Activated CD8-positive, alpha-beta memory T cell treated with anti-CD3 and anti-CD28 coated beads, Interleukin-2, amount 50 U/mL, for 1 hour (primary cell): ENCODE results near the gene CCZ1B.
"Not testable (repeated sequence)": the region's sequence is repeated elsewhere in the genome, so short reads cannot be mapped to it uniquely, and the experiment has no call there.

Experiments used
- DNase-seq: peaks from one replicate; pipeline ENCODE4 v3.0.0-alpha.2; 2020; ENCODE audit errors: extremely low read depth

Gene CCZ1B

DNA sequence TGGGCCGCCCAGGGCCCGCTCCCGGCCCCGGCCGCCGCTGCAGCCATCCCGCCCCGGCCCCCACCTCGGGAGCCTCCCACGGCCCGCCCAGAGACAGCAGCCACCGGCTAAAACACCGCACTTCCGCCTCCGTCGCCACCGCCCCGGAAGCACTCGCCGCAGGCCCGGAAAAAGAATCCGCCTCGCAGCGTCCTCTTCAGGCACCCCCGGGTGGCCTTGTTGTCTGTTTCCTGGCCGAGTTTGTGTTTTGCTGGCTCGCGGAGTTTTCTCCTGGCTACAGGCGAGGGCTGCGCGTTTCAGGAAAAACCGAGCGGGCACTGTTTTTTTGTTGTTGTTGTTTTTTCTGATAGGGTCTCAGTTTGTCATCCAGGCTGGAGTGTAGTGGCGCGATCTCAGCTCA lies at the start of gene CCZ1B:
CCZ1B (minus strand) TSS at position 125 of the 400 bp plus-strand sequence; CDS start at position 47, 78 bp downstream.
- DNase-seq = peak; percentile 38

DNA sequence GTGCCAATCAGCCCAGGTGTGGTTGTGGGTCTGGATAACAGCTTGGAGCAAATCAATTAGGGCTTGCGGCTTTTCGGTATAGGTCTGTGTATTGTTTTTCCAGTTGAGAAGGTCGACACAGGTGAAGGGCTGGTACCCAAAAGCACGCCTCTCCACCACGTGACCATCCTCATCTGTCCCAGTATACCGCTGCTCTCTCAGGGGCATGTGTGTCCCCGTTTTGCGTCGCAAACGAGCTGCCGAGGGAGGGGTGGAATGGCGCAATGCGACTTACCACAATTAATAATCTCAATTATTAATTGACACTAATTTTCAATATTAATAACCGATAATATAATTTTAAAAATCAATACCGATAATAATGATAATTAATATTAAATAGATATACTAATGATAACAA lies 48.9 kb upstream of the CCZ1B start:
- DNase-seq = not testable (repeated sequence)

GRCh38 chr7:6872246-6872945 lies 46.3 kb upstream of the CCZ1B start:
- DNase-seq = not testable (repeated sequence)

DNA sequence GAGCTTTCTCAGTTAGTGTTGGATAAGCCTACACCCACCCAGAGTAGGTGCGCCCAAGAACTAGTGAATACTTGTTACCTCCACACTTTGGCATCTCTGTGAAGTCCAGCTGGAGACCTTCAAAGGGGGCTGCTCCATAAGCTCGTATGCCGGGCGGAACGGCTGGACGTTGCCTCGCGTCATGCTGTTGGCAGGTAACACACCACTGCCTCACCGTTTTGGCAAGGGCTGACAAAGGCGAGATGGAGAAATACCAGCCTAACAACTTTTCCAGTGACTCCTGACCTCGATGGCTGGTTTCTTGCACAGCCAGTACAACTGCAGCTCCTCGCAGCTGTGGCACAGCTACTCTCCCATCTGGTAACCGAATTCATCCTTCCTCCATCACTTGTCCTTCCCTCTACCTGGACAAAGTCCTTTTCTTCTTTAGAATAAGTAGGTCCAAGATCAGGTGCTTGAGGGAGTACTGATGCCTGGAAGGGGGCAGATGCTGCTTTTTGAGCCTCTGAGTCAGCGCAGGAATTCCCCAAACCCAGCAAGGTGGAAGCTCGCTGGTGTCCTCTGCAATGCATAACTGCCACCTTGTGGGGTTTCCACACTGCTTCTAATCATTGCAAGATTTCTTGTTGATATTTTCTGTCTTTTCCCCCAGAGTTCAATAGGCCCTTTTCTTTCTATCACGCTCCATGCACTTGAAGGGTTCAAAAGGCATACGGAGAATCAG lies 45.5 kb upstream of the CCZ1B start:
- not testable (repeated sequence) for DNase-seq

DNA sequence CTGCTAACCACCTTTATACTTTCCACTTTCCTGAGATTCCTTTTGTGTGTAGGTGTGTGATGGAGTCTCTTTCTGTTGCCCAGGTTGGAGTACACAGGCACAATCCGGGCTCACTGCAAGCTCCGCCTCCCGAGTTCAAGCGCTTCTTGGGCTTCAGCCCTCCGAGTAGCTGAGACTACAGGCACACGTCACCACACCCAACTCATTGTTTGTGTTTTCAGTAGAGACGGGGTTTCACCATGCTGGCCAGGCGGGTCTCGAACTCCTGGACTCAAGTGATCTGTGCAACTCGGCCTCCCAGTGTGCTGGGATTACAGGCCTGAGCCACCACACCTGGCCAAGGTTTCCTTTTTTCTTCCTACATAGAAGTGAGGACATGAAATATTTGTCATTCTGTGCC lies 38.7 kb upstream of the CCZ1B start:
- not testable (repeated sequence) for DNase-seq

GRCh38 chr7:6864188-6864587 lies 38.1 kb upstream of the CCZ1B start:
- not testable (repeated sequence) for DNase-seq

DNA sequence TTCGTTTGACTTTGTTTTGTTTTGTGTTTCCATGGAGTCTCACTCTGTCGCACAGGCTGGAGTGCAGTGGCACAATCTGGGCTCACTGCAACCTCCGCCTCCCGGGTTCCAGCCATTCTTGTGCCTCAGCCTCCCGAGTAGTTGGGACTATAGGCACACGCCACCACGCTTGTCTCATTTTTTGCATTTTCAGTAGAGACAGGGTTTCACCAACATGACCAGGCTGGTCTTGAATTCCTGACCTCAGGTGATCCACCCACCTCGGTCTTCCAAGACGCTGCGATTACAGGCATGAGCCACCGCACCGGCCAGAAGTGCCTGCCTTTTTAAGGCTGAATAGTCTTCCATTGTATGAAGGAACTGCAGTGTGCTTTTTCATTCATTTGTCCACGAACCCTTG lies 36.8 kb upstream of the CCZ1B start:
- not testable (repeated sequence) for DNase-seq

- peak; percentile 36 for DNase-seq
These were observed 31.7 kb upstream of the CCZ1B start for GRCh38 chr7:6857721-6858314.

GRCh38 chr7:6855563-6856131 lies 29.6 kb upstream of the CCZ1B start:
- not testable (repeated sequence) for DNase-seq

DNA sequence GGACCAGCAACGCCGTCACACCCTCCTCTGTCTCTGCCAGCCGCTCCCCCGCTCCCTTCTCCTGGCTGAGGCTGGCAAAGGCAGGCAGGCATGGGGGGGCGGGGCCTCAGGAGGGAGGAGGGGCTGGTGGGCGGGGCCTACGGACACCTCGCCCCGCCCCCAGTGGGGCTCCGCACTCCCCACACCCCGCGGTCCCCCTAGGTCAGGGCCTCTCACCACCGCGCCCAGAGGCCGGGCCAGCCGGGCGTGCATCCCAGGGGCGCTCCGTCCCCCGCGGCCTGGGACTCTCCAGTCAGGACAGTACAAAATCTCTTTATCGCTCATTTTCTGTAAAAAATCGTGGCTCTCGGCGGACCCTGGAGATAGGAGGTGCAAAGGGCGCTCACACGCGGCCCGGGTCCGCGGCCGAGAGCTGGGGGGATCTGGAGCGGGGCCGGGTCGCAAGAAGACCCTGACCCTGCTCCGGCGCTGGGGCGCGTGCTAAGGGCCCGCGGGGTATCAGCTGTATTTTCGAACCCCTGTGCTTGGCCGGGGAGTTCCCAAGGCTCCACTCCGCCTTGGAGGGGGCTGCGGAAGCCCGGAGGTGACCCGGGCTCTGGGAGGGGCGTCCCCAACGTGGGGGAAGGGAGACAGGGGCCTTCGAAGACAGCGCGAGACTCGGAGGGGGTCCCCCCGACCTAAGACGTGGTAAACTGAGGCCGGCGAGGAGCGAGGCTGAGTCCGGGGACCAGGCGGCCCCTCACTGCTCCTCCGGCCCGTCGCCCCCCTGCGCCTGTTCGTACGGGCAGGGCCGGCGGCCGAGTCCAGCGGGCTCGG lies 28.9 kb upstream of the CCZ1B start:
- DNase-seq = not testable (repeated sequence)

- DNase-seq = not testable (repeated sequence)
These were observed 27.6 kb upstream of the CCZ1B start for GRCh38 chr7:6853681-6854080.

DNA sequence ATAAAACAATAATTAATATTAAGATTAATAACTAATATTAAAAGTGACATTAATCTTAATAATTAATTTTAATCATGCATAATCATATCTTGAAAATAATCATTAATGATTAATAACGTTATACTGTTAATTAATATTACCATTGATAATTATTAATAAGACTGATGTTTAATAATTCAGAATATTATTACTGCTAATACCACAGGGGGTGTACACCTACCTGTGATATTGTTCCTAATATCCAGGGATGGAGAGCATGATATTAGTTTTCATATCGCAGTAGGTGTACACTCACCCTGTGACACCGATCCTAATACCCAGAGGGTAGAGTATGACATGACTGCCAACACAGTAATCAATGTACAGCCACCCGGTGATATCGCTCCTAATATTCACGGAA lies 23.1 kb upstream of the CCZ1B start:
- DNase-seq = not testable (repeated sequence)

DNA sequence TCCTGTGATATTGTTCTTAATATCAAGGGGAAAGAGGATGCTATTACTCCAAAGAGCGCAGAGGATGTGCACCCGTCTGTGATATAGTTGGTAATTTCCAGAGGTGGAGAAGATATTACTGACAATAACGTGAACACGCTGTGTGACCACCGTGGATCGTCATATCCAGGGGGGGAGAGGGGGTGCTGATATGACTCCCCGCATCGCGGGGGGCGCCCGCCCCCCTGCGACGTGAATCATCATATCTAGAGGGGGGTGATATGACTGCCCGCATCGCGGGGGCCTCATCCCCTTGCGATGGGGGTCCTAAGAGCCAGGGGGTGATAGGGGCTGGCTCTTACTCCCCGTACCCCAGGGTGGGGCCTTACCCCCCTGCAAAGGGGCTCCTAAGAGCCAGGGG lies 21.7 kb upstream of the CCZ1B start:
- DNase-seq = not testable (repeated sequence)

- not testable (repeated sequence) for DNase-seq
These were observed 19.9 kb upstream of the CCZ1B start for GRCh38 chr7:6845971-6846449.

DNA sequence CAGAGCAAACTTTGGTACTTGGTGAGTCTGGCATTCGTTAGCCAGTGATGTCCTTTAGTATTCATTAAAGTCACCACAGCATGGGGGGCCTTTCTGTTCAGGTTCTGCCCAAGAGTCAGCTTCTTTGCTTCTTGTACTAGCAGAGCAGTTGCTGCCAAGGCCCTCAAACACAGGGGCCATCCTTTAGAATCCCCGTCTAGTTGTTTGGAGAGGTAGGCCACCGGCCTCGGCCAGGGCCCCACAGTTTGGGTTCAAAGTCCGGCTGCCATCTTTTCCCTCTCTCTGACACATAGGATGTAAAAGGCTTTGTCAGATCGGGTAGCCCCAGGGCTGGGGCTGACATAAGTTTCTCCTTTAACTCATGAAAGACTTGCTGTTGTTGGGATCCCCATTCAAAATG lies 17.6 kb upstream of the CCZ1B start:
- DNase-seq = not testable (repeated sequence)

DNA sequence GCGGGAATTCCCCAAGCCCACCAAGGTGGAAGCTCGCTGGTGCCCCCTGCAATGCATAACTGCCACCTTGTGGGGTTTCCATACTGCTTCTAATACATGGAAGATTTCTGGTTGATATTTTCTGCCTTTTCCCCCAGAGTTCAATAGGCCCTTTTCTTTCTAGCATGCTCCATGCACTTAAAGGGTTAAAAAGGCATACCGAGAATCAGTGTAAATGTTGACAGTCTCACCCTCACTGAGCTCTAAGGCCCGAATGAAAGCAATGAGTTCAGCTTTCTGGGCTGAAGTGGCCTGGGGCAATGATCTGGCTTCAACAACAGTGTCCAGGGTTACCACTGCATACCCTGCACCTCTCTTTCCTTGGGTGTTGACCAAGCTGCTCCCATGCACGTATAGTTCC lies 17.0 kb upstream of the CCZ1B start:
- not testable (repeated sequence) for DNase-seq

DNA sequence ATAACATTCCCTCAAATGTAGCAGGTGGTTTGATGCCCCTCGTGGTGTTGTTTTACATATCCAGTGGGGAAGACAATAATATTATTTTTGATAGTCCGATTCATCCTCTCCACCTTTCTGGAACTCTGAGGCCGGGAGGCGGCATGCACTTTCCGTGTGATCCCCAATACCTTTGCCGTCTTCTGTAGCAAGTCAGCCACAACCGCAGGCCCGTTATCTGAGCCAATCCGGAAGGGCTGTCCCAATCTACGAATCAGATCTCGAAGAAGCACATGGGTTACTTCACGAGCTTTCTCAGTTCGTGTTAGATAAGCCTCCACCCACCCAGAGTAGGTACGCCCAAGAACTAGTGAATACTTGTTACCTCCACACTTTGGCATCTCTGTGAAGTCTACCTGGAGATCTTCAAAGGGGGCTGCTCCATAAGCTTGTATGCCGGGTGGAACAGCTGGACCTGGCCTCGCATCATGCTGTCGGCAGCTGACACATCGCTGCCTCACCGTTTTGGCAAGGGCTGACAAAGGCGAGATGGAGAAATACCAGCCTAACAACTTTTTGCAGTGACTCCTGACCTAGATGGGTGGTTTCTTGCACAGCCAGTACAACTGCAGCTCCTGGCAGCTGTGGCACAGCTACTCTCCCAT lies 16.3 kb upstream of the CCZ1B start:
- DNase-seq = not testable (repeated sequence)

DNA sequence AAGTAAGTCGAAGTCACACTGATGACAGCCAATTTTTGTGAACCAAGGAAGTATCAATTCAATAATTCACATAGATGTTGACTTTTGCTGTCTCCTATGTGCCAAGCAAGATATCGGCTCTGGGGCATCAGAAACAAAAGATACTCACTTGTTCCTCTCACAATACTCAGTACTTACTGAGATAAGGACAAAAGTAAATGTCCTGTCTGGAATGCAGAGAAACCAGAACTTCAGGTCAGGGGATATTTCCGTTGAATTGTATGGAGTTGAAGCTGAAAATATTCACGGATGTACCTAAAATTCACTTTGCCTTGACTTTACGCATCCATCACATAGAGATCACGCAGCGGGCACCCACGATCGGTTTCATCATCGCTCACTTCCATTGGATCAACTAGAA lies 11.0 kb upstream of the CCZ1B start:
- not testable (repeated sequence) for DNase-seq

GRCh38 chr7:6835521-6835920 lies 9.4 kb upstream of the CCZ1B start:
- not testable (repeated sequence) for DNase-seq

- DNase-seq = no peak
These were observed 7.6 kb upstream of the CCZ1B start for GRCh38 chr7:6833636-6834035.
